ENCODE data around the gene PRKAG2. TPM values are rescaled to one million over a fixed set of nuclear protein-coding genes. Genes with fewer than 3 reads are reported as not detected.
A peak's percentile ranks its signal among the peaks of the same experiment; 100 is the strongest.

Gene PRKAG2
- total RNA-seq, 1 experiment from 2014 or later, result 73.9 TPM

GRCh38 chr7:151861881-151862280 is 15.0 kb downstream of the PRKAG2 start:
- CTCF ChIA-PET, result interaction anchor here (0.8 kb wide), 2 partner anchors 106 to 498 kb away, joined by 4 to 6 read pairs; no protein-coding TSS in a partner anchor
- no peaks in the 10 kb centered on the region for H3K4me1 Mint-ChIP-seq (ENCODE audit: insufficient read depth, unreplicated experiment)
- H3K27me3 Mint-ChIP-seq (ENCODE audit: insufficient read depth, unreplicated experiment), result peaks cover 4% of the 10 kb centered on the region
- BruUV-seq (replicated peaks), result no TSS peak
- H3K4me3 Mint-ChIP-seq (ENCODE audit: unreplicated experiment), result no peak overlapping the region
- TF ChIP-seq CTCF (IDR thresholded peaks at IDR 0.05; ENCODE audit: unreplicated experiment), result no peak
- no peak for DNase-seq (ENCODE audit: unreplicated experiment)
- no peaks in the 10 kb centered on the region for H3K9me3 Mint-ChIP-seq (ENCODE audit: unreplicated experiment)
- POLR2A ChIA-PET, result no interaction called here
- no peaks in the 10 kb centered on the region for H3K36me3 Mint-ChIP-seq (ENCODE audit: insufficient read depth, unreplicated experiment)
- no peak overlapping the region for H3K27ac Mint-ChIP-seq (ENCODE audit: low read depth, unreplicated experiment)
- intact Hi-C loops (cut with micrococcal nuclease), result no loop called here

- intact Hi-C loops (cut with micrococcal nuclease), result no loop called here
- ChIA-PET CTCF (interaction anchor here (0.6 kb wide), 1 partner anchor 159 kb away, joined by 3 read pairs; no protein-coding TSS in a partner anchor), POLR2A (interaction anchor here (0.6 kb wide), 1 partner anchor 651 kb away, joined by 3 read pairs; no protein-coding TSS in a partner anchor)
- no peak for TF ChIP-seq CTCF (IDR thresholded peaks at IDR 0.05; ENCODE audit: unreplicated experiment)
- H3K27me3 Mint-ChIP-seq (ENCODE audit: insufficient read depth, unreplicated experiment), result peaks cover 15% of the 10 kb centered on the region
- H3K4me1 Mint-ChIP-seq (ENCODE audit: insufficient read depth, unreplicated experiment), result no peaks in the 10 kb centered on the region
- no TSS peak for BruUV-seq (replicated peaks)
- H3K27ac Mint-ChIP-seq (ENCODE audit: low read depth, unreplicated experiment), result no peak overlapping the region
- H3K4me3 Mint-ChIP-seq (ENCODE audit: unreplicated experiment), result no peak overlapping the region
- no peak for DNase-seq (ENCODE audit: unreplicated experiment)
- H3K9me3 Mint-ChIP-seq (ENCODE audit: unreplicated experiment), result no peaks in the 10 kb centered on the region
- no peaks in the 10 kb centered on the region for H3K36me3 Mint-ChIP-seq (ENCODE audit: insufficient read depth, unreplicated experiment)
These were observed 16.1 kb downstream of the PRKAG2 start for GRCh38 chr7:151860771-151861170.

GRCh38 chr7:151859948-151860685 is 16.8 kb downstream of the PRKAG2 start:
- Mint-ChIP-seq H3K27me3 (ENCODE audit: insufficient read depth, unreplicated experiment) (peaks cover 16% of the 10 kb centered on the region), H3K27ac (ENCODE audit: low read depth, unreplicated experiment) (no peak overlapping the region), H3K4me1 (ENCODE audit: insufficient read depth, unreplicated experiment) (no peaks in the 10 kb centered on the region), H3K36me3 (ENCODE audit: insufficient read depth, unreplicated experiment) (no peaks in the 10 kb centered on the region), H3K9me3 (ENCODE audit: unreplicated experiment) (no peaks in the 10 kb centered on the region), H3K4me3 (ENCODE audit: unreplicated experiment) (no peak overlapping the region)
- no peak for TF ChIP-seq CTCF (IDR thresholded peaks at IDR 0.05; ENCODE audit: unreplicated experiment)
- BruUV-seq (replicated peaks), result no TSS peak
- intact Hi-C loops (cut with micrococcal nuclease), result no loop called here
- POLR2A ChIA-PET, result no interaction called here
- DNase-seq (ENCODE audit: unreplicated experiment), result no peak
- CTCF ChIA-PET, result interaction anchor here (0.6 to 1.8 kb wide), 3 partner anchors 10 to 76 kb away, joined by 3 to 6 read pairs (median 3); no protein-coding TSS in a partner anchor

GRCh38 chr7:151859111-151859947 is 17.6 kb downstream of the PRKAG2 start:
- peak; percentile 30 for DNase-seq (ENCODE audit: unreplicated experiment)
- ChIA-PET CTCF (interaction anchor here (0.6 to 1.8 kb wide), 6 partner anchors 9 to 76 kb away, joined by 3 to 6 read pairs (median 3); no protein-coding TSS in a partner anchor), POLR2A (no interaction called here)
- Mint-ChIP-seq H3K4me1 (ENCODE audit: insufficient read depth, unreplicated experiment) (no peaks in the 10 kb centered on the region), H3K27me3 (ENCODE audit: insufficient read depth, unreplicated experiment) (peaks cover 16% of the 10 kb centered on the region), H3K36me3 (ENCODE audit: insufficient read depth, unreplicated experiment) (no peaks in the 10 kb centered on the region), H3K27ac (ENCODE audit: low read depth, unreplicated experiment) (no peak overlapping the region), H3K4me3 (ENCODE audit: unreplicated experiment) (no peak overlapping the region), H3K9me3 (ENCODE audit: unreplicated experiment) (no peaks in the 10 kb centered on the region)
- no peak for TF ChIP-seq CTCF (IDR thresholded peaks at IDR 0.05; ENCODE audit: unreplicated experiment)
- intact Hi-C loops (cut with micrococcal nuclease), result no loop called here
- no TSS peak for BruUV-seq (replicated peaks)
